Stimulated activated CD4-positive, alpha-beta T cell treated with anti-CD3 and anti-CD28 coated beads, Interleukin-4, amount 100 ng/mL, for 24 hours (primary cell): ENCODE data around the gene CTU1.

Source experiments
- DNase-seq: peaks from one replicate; pipeline ENCODE4 v3.0.0-alpha.2; 2020

The CTU1 gene

GRCh38 chr19:51079481-51080110 is 28.6 kb downstream of the CTU1 start:
- DNase-seq = no peak

GRCh38 chr19:51078731-51079130 is 29.5 kb downstream of the CTU1 start:
- DNase-seq = no peak

- no peak for DNase-seq
Observed at GRCh38 chr19:51078104-51078503, 30.1 kb downstream of the CTU1 start.

GRCh38 chr19:51076631-51077213 is 31.5 kb downstream of the CTU1 start:
- DNase-seq = no peak

GRCh38 chr19:51075998-51076397 is 32.2 kb downstream of the CTU1 start:
- DNase-seq = no peak

GRCh38 chr19:51071095-51071405 is 37.2 kb downstream of the CTU1 start:
- no peak for DNase-seq

- no peak for DNase-seq
Observed at GRCh38 chr19:51070334-51071094, 37.7 kb downstream of the CTU1 start.

GRCh38 chr19:51066393-51067186 is 41.6 kb downstream of the CTU1 start:
- DNase-seq = no peak

- no peak for DNase-seq
Observed at GRCh38 chr19:51065221-51065960, 42.8 kb downstream of the CTU1 start.

GRCh38 chr19:51064534-51065220 is 43.5 kb downstream of the CTU1 start, which contains the start of gene KLK13:
Gene KLK13 (minus strand): TSS chr19:51065092. CDS start chr19:51065067, 25 bp downstream.
- no peak for DNase-seq

- no peak for DNase-seq
Observed at GRCh38 chr19:51063664-51064063, 44.5 kb downstream of the CTU1 start.

GRCh38 chr19:51060973-51061372 is 47.2 kb downstream of the CTU1 start:
- no peak for DNase-seq

GRCh38 chr19:51060336-51060735 is 47.9 kb downstream of the CTU1 start:
- DNase-seq = no peak

GRCh38 chr19:51059715-51060114 is 48.5 kb downstream of the CTU1 start:
- no peak for DNase-seq

GRCh38 chr19:51055866-51056265 is 52.3 kb downstream of the CTU1 start:
- DNase-seq = no peak
